Measurements from ENCODE around the gene SNAI3.

The SNAI3 gene

DNA sequence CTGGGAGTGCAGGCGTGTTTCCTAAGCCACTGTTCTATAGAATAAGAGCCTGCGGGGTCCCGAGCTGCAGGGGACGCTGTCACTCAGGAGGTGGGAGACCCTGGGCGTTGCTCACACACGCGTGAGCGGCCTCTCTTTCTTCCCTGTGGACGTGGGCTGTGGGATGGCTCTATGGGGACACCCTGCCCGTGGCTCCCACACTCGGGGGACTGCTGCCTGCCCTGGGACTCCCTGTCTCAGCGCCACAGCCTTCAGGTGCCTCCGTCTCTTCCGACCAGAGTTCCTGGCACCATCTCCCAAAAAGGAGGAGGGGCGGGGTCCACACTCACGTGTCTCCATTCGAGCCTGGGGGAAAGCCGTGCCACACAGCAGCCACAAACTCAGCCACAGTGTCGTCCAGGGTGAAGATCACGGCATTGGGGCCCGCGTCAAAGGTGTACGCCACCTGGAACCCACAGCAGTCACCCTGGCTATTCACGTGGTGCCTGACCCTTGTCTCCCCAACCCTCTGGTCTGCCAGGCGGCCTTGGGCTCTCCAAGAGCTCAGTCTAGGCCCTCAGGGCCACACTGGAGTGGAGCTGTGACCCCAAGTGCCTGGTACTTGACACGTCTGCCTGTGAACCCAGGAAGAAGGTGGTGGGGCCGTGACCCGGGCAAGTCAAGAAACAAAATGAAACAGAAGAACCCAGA, 31.8 kb downstream of the SNAI3 start:
- Histone ChIP-seq H3K27me3 (no peaks in the 10 kb centered on the region), H3K4me1 (peaks cover 3% of the 10 kb centered on the region; the same call in 1 of the 2 replicates), H3K9me3 (no peaks in the 10 kb centered on the region), H3K36me3 (peaks cover 16% of the 10 kb centered on the region), H3K4me3 (ENCODE audit: low read depth, low read length) (no peak overlapping the region)
- TF ChIP-seq CTCF (IDR thresholded peaks at IDR 0.05; ENCODE audit: low read depth, low read length), result no peak
- no peak for DNase-seq

DNA sequence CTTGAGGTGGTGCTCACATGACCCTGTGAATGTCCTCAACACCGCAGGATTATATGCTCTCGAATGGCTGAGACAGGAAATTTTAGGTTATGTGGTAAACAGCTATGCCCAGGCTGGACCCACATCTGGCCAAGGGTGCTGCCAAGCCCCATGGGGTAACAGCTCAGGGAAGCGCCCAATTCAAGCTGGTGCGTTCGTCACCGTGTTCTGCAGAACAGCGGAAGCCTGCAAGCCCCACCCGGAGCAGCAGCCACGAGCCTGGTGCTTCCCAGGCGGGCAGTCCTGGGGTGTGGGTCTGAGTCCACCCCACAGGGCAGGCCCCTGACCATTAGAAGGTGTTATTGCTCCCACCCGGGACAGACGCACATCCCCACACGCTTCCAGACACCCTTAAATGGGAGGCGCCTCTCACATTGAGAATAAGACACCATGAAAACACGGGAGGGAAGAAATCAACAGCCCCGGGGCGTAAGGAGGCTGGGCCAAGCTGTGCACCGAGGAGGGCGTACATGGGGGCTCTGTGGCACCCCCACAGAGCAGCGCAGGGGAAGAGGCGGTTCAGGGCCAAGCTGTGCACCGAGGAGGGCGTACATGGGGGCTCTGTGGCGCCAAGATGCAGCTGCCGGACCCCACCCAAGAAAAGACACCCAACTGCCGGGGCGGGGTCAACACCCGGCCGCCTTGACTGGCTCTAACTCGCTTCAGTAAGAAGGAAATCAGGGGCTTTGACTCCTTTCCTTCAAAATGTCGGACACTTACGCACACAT, 32.5 kb downstream of the SNAI3 start:
- Histone ChIP-seq H3K36me3 (peaks cover 16% of the 10 kb centered on the region), H3K4me1 (peaks cover 3% of the 10 kb centered on the region; the same call in 1 of the 2 replicates), H3K27me3 (no peaks in the 10 kb centered on the region), H3K4me3 (ENCODE audit: low read depth, low read length) (no peak overlapping the region), H3K9me3 (no peaks in the 10 kb centered on the region)
- DNase-seq, result no peak
- no peak for TF ChIP-seq CTCF (IDR thresholded peaks at IDR 0.05; ENCODE audit: low read depth, low read length)

DNA sequence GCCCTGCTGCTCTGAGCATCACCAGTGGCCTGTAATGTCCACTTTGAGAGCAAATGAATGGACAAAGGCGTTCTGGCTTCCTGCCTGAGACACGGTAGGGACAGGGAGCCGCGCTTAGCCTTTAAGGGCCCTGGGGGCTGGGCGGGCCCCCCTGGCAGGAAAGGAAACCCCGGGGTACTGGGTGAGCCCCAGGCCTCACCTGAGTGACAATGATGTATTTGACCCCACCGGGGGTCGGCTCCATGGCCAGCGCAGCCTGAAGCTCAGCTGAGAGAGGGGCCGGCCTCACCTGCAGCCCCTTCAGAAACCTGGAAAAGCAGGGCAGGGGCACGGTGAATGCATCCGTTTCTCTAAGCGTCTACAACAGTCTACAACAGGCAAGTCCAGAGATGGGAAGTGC, 33.2 kb downstream of the SNAI3 start:
- no peak overlapping the region for H3K4me3 ChIP-seq (ENCODE audit: low read depth, low read length)
- H3K9me3 ChIP-seq, result no peaks in the 10 kb centered on the region
- peaks cover 3% of the 10 kb centered on the region; the same call in 1 of the 2 replicates for H3K4me1 ChIP-seq
- H3K36me3 ChIP-seq, result peaks cover 16% of the 10 kb centered on the region
- DNase-seq, result no peak
- no peaks in the 10 kb centered on the region for H3K27me3 ChIP-seq
- TF ChIP-seq CTCF (IDR thresholded peaks at IDR 0.05; ENCODE audit: low read depth, low read length), result no peak

DNA sequence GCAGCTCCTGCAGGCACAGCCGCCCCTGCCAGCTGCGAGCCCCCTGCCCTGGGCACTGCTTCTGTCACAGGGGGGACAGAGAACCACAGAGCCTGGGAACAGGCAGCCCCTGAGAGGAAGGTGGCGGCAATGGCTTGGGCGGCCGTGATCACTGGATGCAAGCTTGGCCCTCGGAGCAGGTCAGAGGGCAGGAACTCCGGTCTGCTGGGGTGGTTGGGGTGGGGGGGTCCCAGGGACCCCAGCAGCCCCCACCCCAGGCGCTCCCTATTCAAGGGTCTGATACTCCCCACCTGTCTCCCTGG, 33.6 kb downstream of the SNAI3 start:
- H3K9me3 ChIP-seq, result no peaks in the 10 kb centered on the region
- H3K36me3 ChIP-seq, result peaks cover 16% of the 10 kb centered on the region
- H3K4me1 ChIP-seq, result peaks cover 3% of the 10 kb centered on the region; the same call in 1 of the 2 replicates
- DNase-seq, result no peak
- H3K4me3 ChIP-seq (ENCODE audit: low read depth, low read length), result no peak overlapping the region
- no peaks in the 10 kb centered on the region for H3K27me3 ChIP-seq
- no peak for TF ChIP-seq CTCF (IDR thresholded peaks at IDR 0.05; ENCODE audit: low read depth, low read length)

DNA sequence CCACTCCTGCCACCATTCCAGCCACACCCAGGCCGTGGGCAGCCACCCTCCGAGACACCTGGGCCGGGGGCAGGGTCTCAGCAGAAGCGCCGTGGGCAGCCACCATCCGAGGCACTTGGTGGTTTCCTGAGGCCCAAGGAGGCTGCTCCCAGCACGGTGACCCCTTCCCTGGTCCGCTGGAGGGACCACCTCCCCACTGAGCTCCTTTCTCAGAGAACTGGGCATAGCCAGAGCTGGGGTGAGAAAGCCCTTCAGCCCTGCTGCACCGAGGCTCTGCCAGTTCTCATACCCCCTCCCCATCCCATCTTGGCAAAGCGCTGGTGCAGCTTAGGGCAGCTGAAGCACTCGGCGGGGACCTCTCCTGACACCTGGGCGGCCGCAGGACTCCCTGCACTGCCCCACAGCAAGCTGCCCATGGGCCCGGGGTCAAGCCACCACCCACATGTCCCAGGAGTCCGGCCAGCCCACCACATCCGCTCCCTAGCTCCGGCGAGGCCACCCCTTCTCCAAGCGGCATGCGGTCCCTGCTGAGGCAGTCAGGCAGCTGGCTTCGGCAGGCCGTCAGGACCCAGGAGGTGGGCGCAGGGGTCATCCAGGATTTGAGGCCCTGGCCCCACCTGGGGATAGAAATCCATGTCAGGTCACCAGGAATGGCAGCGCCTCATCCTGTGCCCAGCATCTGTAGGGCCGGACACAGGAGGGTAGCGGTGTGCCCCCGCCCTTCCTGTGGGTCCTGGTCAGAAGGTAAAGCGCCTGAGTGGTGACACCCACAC, 34.1 kb downstream of the SNAI3 start:
- Histone ChIP-seq H3K36me3 (peaks cover 14% of the 10 kb centered on the region), H3K4me1 (peaks cover 3% of the 10 kb centered on the region; the same call in 1 of the 2 replicates), H3K9me3 (no peaks in the 10 kb centered on the region), H3K4me3 (ENCODE audit: low read depth, low read length) (no peak overlapping the region), H3K27me3 (no peaks in the 10 kb centered on the region)
- no peak for TF ChIP-seq CTCF (IDR thresholded peaks at IDR 0.05; ENCODE audit: low read depth, low read length)
- no peak for DNase-seq

Measured in BE2C (cell line).